ENCODE data around the gene EPB41L5. TPM values are rescaled to one million over a fixed set of nuclear protein-coding genes. Genes with fewer than 3 reads are reported as not detected.
"Not testable (repeated sequence)": the region's sequence is repeated elsewhere in the genome, so short reads cannot be mapped to it uniquely, and the experiment has no call there.

Gene EPB41L5
- total RNA-seq, 2 donors from 2014 or later: 9.3 to 13.1 TPM

DNA sequence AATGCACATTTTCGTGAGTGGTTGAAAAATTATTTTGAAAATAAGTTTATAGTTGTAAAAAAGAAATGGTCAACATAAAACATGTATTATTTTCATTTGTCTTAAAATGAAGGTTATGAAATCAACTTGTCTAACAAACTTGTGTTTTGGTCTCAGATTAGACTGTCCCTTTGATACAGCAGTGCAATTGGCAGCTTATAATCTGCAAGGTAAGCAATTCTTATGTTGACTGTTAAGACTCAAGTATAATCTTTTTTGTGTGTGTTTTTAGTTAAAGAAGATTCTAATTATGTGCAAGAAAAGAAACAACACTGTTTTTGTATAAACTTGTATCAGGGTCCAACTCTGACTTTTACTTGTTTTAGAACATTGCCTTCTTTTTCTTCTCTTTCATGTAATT lies 62.7 kb downstream of the EPB41L5 start:
- ATAC-seq (no peak), DNase-seq (no peak)
- intact Hi-C loops (cut with DNase I): no loop called here

GRCh38 chr2:120077896-120078295 lies 65.0 kb downstream of the EPB41L5 start:
- DNase-seq: no peak
- no peak for ATAC-seq
- intact Hi-C loops (cut with DNase I): no loop called here

GRCh38 chr2:120079647-120080046 lies 66.8 kb downstream of the EPB41L5 start:
- no peak for ATAC-seq
- intact Hi-C loops (cut with DNase I): no loop called here

GRCh38 chr2:120091436-120091835 lies 78.6 kb downstream of the EPB41L5 start:
- ATAC-seq (no peak), DNase-seq (no peak)
- intact Hi-C loops (cut with DNase I): no loop called here

More at GRCh38 chr2:120079647-120080046, 66.8 kb downstream of the EPB41L5 start:
- DNase-seq: no peak

GRCh38 chr2:120094795-120095194 lies 81.9 kb downstream of the EPB41L5 start:
- intact Hi-C loops (cut with DNase I): no loop called here
- ATAC-seq (no peak), DNase-seq (no peak)

GRCh38 chr2:120100627-120101026 lies 87.8 kb downstream of the EPB41L5 start:
- intact Hi-C loops (cut with DNase I): no loop called here
- DNase-seq (no peak), ATAC-seq (no peak)

- intact Hi-C loops (cut with DNase I): no loop called here
- DNase-seq: no peak
- ATAC-seq: no peak
Measured at GRCh38 chr2:120103723-120104467, 91.0 kb downstream of the EPB41L5 start.

GRCh38 chr2:120104772-120105171 lies 91.9 kb downstream of the EPB41L5 start:
- DNase-seq (no peak), ATAC-seq (no peak)
- intact Hi-C loops (cut with DNase I): no loop called here

GRCh38 chr2:120105360-120105759 lies 92.5 kb downstream of the EPB41L5 start:
- no peak for ATAC-seq
- intact Hi-C loops (cut with DNase I): no loop called here
- no peak for DNase-seq

GRCh38 chr2:120108049-120108448 lies 95.2 kb downstream of the EPB41L5 start:
- DNase-seq: no peak
- intact Hi-C loops (cut with DNase I): no loop called here
- ATAC-seq: peak; percentile 70 to 87

DNA sequence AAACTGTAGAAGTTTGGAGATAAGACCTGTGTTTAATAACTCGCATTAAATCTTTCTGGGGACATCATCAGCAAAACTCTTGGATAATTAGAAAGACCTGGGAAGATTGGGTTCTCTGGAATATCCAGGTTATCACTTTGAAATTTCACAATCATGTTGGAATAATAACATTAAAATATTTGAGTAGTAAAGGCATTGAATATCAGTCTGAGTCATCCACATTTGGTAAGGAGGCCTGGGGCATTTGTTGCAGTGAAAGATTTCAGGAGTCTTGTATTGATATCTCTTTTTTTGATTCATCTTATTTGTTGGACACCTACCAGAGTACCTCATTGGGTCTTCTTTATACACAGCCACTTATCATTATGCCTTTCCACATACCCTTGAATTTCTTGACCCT lies 95.9 kb downstream of the EPB41L5 start:
- DNase-seq (no peak), ATAC-seq (peak in 1 of 2 donors; percentile 26)
- intact Hi-C loops (cut with DNase I): no loop called here

- ATAC-seq: peak in 1 of 2 donors; percentile 48
- intact Hi-C loops (cut with DNase I): loop anchor here in 1 of 2 donors (5.0 to 10.0 kb wide), 2 partner anchors 65 to 203 kb away; no protein-coding TSS in a partner anchor
Measured at GRCh38 chr2:120109186-120110061, 96.5 kb downstream of the EPB41L5 start.

DNA sequence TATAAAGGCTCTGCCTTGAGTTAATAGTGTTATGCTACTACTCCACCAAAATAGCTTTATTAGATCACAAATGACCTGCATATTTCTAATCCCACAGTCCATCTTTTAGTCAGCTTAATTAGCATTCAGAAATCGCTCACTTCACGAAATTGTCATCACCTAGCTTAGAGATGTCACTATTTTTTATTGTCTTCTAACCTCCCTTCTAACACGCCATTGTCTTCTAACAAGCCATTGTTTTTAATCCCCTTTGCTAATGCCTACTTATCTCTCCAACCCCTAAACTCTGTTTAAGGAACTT lies 97.1 kb downstream of the EPB41L5 start:
- no peak for ATAC-seq
- no peak for DNase-seq
- intact Hi-C loops (cut with DNase I): loop anchor here in 1 of 2 donors (5.0 to 10.0 kb wide), 2 partner anchors 65 to 202 kb away; no protein-coding TSS in a partner anchor

More at GRCh38 chr2:120109186-120110061, 96.5 kb downstream of the EPB41L5 start:
- DNase-seq: no peak

GRCh38 chr2:120110507-120110906 lies 97.6 kb downstream of the EPB41L5 start:
- intact Hi-C loops (cut with DNase I): loop anchor here in 1 of 2 donors (5.0 to 10.0 kb wide), 2 partner anchors 64 to 202 kb away; no protein-coding TSS in a partner anchor
- DNase-seq (peak; percentile 26), ATAC-seq (peak in 1 of 2 donors; percentile 28)

- intact Hi-C loops (cut with DNase I): loop anchor here in 1 of 2 donors (5.0 to 10.0 kb wide), 2 partner anchors 64 to 201 kb away; no protein-coding TSS in a partner anchor
- no peak for ATAC-seq
- no peak for DNase-seq
Measured at GRCh38 chr2:120111193-120111592, 98.3 kb downstream of the EPB41L5 start.

DNA sequence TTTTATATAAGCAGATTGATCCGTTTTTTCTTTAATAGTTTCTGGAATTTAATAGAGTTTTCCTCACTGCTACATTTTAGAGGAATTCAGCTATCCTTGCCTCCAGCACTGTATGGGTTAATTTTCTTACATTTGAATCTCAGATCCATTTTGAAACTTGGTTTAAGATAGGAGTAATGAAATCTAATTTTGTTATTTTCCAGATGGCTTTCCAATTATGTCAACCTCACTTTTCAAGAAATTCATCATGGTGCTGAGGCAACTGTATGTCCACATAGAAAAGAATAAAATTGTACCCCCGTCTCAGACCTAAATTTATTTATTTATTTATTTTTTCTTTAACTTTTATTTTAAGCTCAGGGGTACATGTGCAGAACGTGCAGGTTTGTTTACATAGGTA lies 105.1 kb downstream of the EPB41L5 start:
- intact Hi-C loops (cut with DNase I): loop anchor here in 1 of 2 donors (10.0 kb wide), 1 partner anchor 57 kb away; no protein-coding TSS in a partner anchor
- ATAC-seq: no peak
- DNase-seq: no peak

DNA sequence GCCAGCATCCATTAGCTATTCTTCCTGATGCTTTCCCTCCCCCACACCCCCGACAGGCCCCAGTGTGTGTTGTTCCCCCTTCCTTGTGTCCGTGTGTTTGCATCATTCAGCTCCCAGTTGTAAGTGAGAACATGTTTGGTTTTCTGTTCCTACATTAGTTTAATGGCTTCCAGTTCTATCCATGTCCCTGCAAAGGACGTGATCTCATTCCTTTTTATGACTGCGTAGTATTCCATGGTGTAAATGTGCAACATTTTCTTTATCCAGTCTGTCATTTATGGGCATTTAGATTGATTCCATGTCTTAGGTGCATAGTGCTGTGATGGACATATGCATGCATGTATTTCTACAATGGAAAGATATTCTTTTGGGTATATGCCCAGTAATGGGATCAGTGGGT lies 105.6 kb downstream of the EPB41L5 start:
- intact Hi-C loops (cut with DNase I): loop anchor here in 1 of 2 donors (10.0 kb wide), 1 partner anchor 56 kb away; no protein-coding TSS in a partner anchor
- no peak for DNase-seq
- ATAC-seq: no peak

- intact Hi-C loops (cut with DNase I); ATAC-seq; DNase-seq: not testable (repeated sequence)
Measured at GRCh38 chr2:120121337-120121736, 108.5 kb downstream of the EPB41L5 start.

GRCh38 chr2:120123090-120123489 lies 110.2 kb downstream of the EPB41L5 start:
- DNase-seq (no peak), ATAC-seq (no peak)
- intact Hi-C loops (cut with DNase I): no loop called here

DNA sequence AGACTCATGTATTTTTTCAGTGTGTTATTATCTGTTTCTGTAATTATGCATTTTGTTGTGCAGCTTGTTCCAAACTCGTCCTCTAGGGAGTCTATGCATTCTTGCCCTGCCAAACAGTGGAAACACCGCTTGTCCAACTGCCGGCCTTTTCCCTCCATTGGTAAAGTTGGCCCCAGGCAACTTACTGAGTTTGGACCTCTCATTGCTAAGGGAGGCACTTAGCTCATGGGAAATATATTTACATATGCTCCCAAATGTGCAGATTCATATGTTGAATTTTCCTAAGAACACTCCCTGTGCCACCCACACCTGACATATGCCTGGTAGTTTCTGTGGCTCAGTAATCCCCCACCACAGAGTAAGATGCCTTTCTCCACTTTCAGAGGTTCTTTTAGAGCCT lies 112.3 kb downstream of the EPB41L5 start:
- intact Hi-C loops (cut with DNase I): no loop called here
- no peak for DNase-seq
- ATAC-seq: no peak

All from left cardiac atrium (tissue), 4 donors.